Ishikawa (cell line): ENCODE data around the gene PDGFB.

Experiments used
- CEBPB ChIP-seq: IDR thresholded peaks from 2 replicates; pipeline ENCODE4 v1.6.1; 2012
- CREB1 ChIP-seq: IDR thresholded peaks from 2 replicates; pipeline ENCODE4 v1.6.1; 2012; ENCODE audit warnings: low read depth
- EGR1 ChIP-seq: IDR thresholded peaks from 2 replicates; pipeline ENCODE4 v1.6.1; 2012
- EP300 ChIP-seq: IDR thresholded peaks from 2 replicates; pipeline ENCODE4 v1.6.1; 2012; ENCODE audit warnings: borderline replicate concordance
- FOXM1 ChIP-seq: IDR thresholded peaks from 2 replicates; pipeline ENCODE4 v1.6.1; 2012; ENCODE audit warnings: low read depth, borderline replicate concordance
- NFIC ChIP-seq: IDR thresholded peaks from 2 replicates; pipeline ENCODE4 v1.6.1; 2012
- RAD21 ChIP-seq: IDR thresholded peaks from 2 replicates; pipeline ENCODE4 v1.6.1; 2012; ENCODE audit warnings: low read depth
- REST ChIP-seq: IDR thresholded peaks from 2 replicates; pipeline ENCODE4 v1.6.1; 2012; ENCODE audit warnings: low read depth, mild to moderate bottlenecking
- TAF1 ChIP-seq: IDR thresholded peaks from 2 replicates; pipeline ENCODE4 v1.6.1; 2012; ENCODE audit warnings: low read depth, mild to moderate bottlenecking
- TCF12 ChIP-seq: IDR thresholded peaks from 2 replicates; pipeline ENCODE4 v1.6.1; 2012; ENCODE audit warnings: low read depth
- TEAD4 ChIP-seq: IDR thresholded peaks from 2 replicates; pipeline ENCODE4 v1.6.1; 2012
- YY1 ChIP-seq: IDR thresholded peaks from 2 replicates; pipeline ENCODE4 v1.6.1; 2012; ENCODE audit warnings: low read depth
- ZBTB7A ChIP-seq: IDR thresholded peaks from 2 replicates; pipeline ENCODE4 v1.6.1; 2012; ENCODE audit warnings: low read depth
- TF ChIP-seq, protein P1 (sequence below): IDR thresholded peaks from 2 replicates; pipeline ENCODE4 v1.6.1; 2012
- TF ChIP-seq, protein P2 (sequence below): IDR thresholded peaks from 2 replicates; pipeline ENCODE4 v1.6.1; 2012

PDGFB gene

DNA sequence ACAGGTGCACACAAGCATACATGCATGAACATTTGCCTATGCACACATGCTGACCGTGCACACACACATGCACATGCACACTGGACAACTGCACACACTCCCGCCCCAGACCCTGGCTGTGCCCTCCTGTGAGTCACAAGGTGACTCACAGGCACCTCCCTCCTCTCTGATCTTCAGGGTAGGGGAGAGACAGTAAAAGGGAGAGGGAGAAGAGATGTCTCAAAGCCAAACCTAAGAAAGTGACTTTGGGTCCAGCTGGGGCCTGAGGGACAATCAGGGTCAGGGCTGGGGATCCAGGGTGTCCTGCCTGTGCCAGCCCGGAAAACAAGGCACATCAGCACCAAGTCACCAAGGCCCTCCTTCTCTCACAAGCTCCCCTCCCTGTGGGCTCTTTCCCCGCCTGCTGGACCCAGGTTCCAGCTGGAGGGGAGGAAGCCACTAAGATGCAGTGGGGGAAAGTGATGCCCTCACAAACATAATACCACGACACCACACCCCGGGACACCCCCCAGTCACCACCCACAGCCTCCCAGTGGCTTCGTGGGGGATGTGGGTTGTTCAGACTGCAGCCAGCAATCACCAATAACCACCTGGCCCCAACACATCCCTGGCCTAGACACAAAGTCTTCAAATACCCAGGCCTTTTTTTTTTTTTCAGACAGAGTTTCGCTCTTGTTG is 39.3 kb downstream of the PDGFB start:
- TF ChIP-seq, protein P1, sequence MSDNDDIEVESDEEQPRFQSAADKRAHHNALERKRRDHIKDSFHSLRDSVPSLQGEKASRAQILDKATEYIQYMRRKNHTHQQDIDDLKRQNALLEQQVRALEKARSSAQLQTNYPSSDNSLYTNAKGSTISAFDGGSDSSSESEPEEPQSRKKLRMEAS: no peak
- 0 out of 2 replicates have a peak, but pooled peaks have one; percentile 24 for TF ChIP-seq TCF12

DNA sequence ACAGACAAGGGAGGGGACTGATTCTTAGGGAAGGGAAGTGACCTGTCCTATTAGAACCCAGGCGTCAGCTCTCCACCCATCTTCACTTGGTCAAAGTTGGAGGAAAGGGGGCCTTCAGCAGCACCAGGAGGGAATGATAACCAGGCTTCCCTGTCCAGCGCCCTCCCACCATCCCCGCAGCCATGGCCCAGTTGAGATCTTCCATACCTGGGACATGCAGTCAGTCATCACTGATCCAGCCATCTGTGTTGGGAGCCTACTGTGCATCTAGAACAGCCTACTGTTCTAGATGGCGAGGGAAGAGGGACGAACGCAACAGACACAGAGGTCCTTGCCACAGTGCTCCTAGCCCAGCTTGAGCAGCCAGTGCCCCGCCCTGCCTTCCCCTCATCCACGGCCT is 40.6 kb downstream of the PDGFB start:
- TF ChIP-seq, protein P2, sequence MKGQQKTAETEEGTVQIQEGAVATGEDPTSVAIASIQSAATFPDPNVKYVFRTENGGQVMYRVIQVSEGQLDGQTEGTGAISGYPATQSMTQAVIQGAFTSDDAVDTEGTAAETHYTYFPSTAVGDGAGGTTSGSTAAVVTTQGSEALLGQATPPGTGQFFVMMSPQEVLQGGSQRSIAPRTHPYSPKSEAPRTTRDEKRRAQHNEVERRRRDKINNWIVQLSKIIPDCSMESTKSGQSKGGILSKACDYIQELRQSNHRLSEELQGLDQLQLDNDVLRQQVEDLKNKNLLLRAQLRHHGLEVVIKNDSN: no peak
- TF ChIP-seq YY1 (no peak), TCF12 (no peak)

- TF ChIP-seq EGR1 (no peak), NFIC (no peak), TEAD4 (no peak), CREB1 (no peak), YY1 (no peak), CEBPB (no peak), RAD21 (no peak), FOXM1 (no peak), REST (no peak), ZBTB7A (no peak), TCF12 (no peak), EP300 (no peak), TAF1 (no peak)
- TF ChIP-seq, protein P1: no peak
- TF ChIP-seq, protein P2: no peak
Measured at GRCh38 chr22:39197578-39197977, 47.2 kb downstream of the PDGFB start.

GRCh38 chr22:39194098-39194497 is 50.7 kb downstream of the PDGFB start:
- TF ChIP-seq, protein P2: no peak
- TF ChIP-seq, protein P1: no peak
- TF ChIP-seq CREB1: no peak
- TF ChIP-seq RAD21: no peak
- TF ChIP-seq CEBPB: no peak
- no peak for TF ChIP-seq ZBTB7A
- no peak for TF ChIP-seq TCF12
- TF ChIP-seq NFIC: no peak
- TF ChIP-seq TEAD4: no peak

DNA sequence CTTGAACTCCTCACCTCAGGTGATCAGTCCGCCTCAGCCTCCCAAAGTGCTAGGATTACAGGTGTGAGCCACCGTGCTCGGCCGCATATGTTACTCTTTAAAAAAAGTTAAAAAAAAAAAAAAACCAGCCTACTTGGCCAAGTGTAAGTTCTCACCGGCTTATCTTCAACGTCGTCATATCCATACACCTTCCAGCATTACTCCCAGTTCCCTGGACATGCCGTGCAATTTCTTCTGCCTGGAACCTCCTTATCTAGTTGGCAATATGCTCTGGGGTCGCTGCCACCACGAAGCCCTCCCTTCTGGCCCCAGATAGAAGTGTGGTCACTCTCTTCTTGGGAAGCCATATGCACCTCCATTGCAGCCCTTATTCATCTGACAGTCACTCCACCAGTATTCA is 56.0 kb downstream of the PDGFB start:
- TF ChIP-seq TEAD4: no peak
- TF ChIP-seq CREB1: no peak
- TF ChIP-seq EP300: no peak
- TF ChIP-seq, protein P2: no peak
- no peak for TF ChIP-seq NFIC
- TF ChIP-seq, protein P1: no peak
- TF ChIP-seq YY1: no peak

- TF ChIP-seq FOXM1 (no peak), TEAD4 (no peak), NFIC (no peak), CEBPB (no peak)
- TF ChIP-seq, protein P1: no peak
Measured at GRCh38 chr22:39185601-39186012, 59.2 kb downstream of the PDGFB start.
